Erythroblast (primary cell): ENCODE data around the gene PTBP2.
"Not testable (repeated sequence)": the region's sequence is repeated elsewhere in the genome, so short reads cannot be mapped to it uniquely, and the experiment has no call there.

Experiments
- DNase-seq, 2 experiments: peaks; one replicate each; lab custom pipeline; 2025; lab: John Stamatoyannopoulos, UW
- GATA1 ChIP-seq: IDR thresholded peaks from 2 replicates; pipeline ENCODE4 v1.6.1; 2011; ENCODE audit warnings: low read depth, mild to moderate bottlenecking, control low read depth, low read length, moderate library complexity
- POLR2A ChIP-seq: IDR thresholded peaks from 2 replicates; pipeline ENCODE4 v1.6.1; 2011; ENCODE audit warnings: mild to moderate bottlenecking, low read length

Gene PTBP2

DNA sequence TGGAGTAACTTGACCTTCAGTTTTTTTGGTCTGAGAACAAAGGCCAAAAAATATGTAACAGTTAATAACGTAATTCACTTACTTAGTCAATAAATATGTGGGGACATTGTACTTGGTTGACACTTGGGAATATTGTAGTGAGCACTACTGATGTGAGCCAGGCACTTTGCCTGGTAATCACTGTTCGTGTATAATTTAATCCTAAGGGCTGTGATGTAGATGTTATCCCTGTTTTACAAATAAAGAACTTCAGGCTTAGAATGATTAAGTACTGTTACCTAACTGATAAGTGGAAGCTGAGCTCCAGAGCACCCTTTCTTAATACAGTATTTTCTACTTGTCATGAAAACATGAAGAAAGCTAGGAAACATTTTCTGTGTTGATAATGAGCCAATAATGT lies 28.0 kb downstream of the PTBP2 start:
- no peak for DNase-seq
- TF ChIP-seq GATA1 (no peak), POLR2A (no peak)

DNA sequence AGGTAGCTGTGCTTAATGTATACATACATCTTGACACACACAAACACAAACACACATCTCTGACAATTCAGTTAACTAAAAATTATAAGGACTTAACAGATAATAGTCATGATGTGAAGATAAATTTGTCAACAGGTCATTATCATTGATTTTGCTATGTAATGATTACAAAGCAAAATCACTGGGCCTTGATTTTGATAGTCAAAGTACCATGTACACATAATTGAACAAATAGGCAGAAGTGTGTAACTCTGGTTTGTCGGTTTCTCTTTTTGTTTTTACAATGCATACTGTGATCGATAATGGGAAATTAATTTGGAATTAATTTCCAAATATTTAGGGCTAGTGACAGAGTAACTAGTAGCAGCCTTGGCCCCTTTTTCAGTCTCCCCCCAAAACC lies 30.8 kb downstream of the PTBP2 start:
- TF ChIP-seq POLR2A (no peak), GATA1 (no peak)
- DNase-seq, result no peak

DNA sequence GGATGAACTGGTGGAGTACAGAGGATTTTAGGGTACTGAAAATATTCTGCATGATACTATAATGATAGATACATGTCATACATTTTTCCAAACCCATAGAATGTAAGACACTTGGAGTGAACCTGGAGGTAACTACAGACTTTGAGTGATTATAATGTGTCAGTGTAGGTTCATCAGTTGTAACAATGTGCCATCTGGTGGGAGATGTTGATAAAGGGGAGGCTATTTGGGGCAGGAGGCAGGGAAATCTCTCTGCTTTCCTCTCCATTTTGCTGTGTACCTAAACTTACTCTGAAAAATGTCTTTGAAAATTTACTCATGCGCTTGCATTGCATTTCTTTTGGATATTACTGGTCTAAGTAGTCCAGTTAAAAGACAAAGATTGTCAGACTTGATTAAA lies 35.2 kb downstream of the PTBP2 start:
- no peak for TF ChIP-seq GATA1
- no peak for DNase-seq

DNA sequence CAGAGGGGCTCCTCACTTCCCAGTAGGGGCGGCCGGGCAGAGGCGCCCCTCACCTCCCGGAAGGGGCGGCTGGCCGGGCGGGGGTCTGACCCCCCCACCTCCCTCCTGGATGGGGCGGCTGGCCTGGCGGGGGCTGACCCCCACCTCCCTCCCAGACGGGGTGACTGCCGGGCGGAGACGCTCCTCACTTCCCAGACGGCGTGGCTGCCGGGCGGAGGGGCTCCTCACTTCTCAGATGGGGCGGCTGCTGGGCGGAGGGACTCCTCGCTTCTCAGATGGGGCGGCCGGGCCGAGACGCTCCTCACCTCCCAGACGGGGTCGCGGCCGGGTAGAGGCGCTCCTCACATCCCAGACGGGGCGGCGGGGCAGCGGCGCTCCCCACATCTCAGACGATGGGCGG lies 41.0 kb downstream of the PTBP2 start:
- DNase-seq, result not testable (repeated sequence)

DNA sequence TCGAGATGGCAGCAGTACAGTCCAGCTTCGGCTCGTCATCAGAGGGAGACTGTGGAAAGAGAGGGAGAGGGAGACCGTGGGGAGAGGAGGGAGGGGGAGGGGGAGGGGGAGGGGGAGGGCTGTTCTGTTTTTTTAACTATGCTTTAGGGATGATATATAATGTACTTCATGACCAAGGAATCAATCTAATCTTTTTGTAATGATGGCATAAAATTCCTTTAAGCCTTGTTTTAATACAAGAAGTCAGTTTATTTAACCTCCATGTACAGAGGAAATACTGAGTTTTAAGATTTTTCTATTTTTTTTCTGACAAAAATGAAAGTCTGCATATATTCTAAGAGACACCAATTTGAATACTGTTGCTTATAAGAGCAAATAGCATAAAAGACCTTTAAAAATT lies 41.9 kb downstream of the PTBP2 start:
- no peak for TF ChIP-seq POLR2A
- TF ChIP-seq GATA1, result no peak
- no peak for DNase-seq

DNA sequence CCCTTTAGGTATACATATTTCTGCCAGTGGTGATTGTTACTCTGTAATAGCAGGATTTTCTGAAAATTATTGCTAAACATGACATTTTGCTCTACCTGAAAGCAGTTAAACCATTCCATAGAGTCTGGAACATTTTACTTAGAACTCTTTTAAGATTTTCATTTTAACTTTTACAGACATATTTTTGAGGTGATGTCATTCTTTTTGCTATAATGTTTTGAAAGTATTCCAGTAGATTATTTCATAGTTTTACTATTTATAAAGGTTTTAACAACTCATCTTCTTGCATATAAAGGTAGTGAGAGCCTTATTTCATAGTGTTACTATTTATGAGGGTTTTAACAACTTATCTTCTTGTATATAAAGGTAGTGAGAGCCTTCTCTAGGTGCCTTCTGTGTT lies 42.9 kb downstream of the PTBP2 start:
- no peak for DNase-seq
- TF ChIP-seq GATA1 (no peak), POLR2A (no peak)

DNA sequence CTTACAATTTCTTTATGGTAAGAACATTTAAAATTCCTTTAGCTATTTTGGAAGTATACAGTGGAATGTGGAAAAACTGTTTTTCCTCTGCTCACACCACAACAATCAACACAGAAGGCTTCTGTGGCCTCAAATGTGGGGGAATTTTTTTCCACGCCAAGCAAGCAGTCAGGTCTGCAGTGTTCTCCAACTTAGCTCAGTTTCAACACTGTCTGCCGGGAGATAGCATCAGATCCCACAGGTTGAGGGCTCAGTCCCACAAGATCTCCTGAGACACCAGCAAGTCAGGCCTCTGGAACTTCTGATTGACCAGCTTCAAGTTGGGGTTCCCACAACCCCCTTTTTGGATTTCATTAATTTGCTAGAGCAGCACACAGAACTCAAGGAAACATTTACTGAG lies 50.3 kb downstream of the PTBP2 start:
- DNase-seq, result no peak
- TF ChIP-seq POLR2A (no peak), GATA1 (no peak)

DNA sequence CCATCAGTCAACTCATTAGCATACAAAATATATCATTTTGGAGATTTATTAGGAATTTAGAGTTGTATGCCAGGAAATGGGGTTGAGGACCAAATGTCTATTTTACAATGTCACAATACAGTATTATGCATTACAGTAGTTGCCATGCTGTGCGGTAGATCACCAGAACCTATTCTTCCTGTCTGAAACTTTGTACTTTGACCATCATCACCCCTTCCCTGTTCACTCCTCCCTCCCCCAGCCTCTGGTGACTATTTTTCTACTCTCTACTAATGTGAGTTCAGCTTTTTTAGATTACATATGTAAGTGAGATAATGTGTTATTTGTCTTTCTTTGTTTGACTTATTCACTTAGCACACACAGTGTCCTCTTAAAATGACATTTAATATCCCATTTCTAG lies 50.8 kb downstream of the PTBP2 start:
- TF ChIP-seq GATA1 (no peak), POLR2A (no peak)
- DNase-seq, result no peak

DNA sequence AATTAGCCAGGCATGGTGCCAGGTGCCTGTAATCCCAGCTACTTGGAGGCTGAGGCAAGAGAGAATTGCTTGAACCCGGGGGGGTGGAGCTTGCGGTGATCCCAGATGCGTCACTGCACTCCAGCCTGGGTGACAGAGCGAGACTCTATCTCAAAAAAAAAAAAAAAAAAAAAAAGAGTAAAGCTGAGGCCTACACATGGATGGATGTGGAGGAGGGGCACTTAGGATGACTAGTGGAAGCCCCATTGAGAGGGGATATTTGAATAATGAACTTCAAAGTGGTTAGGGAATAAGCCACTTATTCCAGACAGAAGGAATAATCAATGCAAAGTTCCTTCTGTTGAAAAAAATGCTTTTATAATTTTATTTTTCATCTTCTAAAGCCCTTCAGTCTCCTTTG lies 51.4 kb downstream of the PTBP2 start:
- no peak for TF ChIP-seq GATA1
- TF ChIP-seq POLR2A, result no peak

DNA sequence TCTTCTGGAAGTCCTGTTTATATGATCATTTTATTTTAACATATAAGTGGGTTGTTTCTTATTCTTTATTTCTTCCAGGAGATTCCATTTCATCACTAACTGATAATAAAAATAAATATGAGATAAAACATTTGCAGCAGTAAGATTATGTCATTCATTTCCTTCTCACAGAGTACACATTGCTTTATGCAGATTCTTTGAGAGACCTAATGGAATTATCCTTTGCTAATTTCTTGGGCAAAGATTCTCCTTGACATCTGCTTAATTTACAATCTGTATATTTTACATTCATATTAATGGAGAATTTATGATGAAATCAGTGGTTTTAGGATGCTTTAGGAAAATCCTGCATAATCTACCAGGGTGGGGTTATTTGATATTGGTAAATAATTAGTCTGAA lies 60.6 kb downstream of the PTBP2 start:
- no peak for DNase-seq
- no peak for TF ChIP-seq GATA1
- no peak for TF ChIP-seq POLR2A

More for the DNA sequence above, 51.4 kb downstream of the PTBP2 start:
- DNase-seq, result no peak

DNA sequence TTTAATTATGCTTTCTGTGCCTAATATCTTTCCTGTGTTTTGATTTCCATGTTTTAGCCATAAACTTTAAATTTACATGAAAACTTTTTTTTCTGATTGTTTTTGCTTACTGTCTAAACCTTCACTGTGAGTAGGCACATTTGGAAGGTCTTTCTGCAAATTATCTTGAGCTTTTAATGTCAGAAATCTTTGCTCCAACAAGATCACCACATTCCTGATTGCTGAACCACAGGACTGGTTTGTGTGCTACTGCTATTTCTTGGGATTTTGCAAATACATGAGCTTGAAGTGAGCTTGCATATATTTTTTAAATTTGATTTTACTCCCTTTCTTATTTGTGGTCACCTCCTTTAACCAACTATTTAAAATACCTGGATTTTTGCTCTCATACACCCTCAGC lies 61.3 kb downstream of the PTBP2 start:
- DNase-seq, result no peak
- TF ChIP-seq GATA1, result no peak
- no peak for TF ChIP-seq POLR2A

DNA sequence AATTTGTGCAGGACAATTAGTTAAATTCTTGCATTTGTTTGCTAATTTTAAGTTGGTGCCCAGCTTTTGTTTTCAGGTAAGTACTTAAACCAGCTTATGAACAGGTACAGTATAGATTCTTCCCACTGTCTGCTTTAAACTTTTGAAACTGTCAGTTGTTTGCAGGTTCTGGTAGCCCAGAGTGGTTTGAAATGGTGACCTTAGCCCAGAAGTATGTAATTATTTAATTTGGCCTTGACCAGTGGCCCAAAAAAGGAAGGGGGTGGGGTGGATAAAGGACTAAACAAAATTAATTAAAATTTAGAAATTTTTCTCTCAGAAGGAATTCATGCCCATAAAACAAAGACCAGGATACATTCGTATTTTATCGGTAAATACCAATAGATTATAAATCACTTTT lies 69.0 kb downstream of the PTBP2 start:
- TF ChIP-seq GATA1 (no peak), POLR2A (no peak)
- DNase-seq, result no peak

DNA sequence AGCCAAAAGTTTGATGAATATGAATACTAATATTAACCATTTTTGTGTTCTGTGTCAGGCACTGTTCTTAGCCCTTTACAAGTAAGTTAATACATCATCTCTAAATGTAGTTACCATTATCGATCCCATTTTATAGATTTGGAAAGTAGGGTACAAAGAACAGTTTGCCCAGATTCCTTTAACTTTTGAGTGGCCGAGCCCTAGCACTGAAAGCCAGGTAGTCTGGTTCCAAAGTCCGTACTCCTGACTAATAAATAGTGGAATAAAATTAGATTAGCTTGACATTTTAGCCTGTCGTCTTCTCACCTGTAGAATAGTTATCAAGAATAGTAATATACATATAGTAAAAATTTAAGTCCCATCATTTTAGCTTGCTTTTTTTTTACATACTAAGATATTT lies 70.6 kb downstream of the PTBP2 start:
- DNase-seq, result no peak

DNA sequence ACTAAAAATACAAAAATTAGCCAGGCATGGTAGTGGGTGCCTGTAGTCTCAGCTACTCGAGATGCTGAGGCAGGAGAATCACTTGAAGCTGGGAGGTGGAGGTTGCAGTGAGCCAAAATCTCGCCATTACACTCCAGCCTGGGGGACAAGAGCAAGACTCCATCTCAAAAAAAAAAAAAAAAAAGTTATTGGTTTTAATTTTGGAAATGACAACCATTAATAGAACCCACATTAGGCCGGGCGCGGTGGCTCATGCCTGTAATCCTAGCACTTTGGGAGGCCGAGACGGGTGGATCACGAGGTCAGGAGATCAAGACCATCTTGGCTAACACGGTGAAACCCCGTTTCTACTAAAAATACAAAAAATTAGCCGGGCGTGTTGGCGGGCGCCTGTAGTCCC lies 80.1 kb downstream of the PTBP2 start:
- DNase-seq, result not testable (repeated sequence)

More for the DNA sequence above, 70.6 kb downstream of the PTBP2 start:
- TF ChIP-seq GATA1 (no peak), POLR2A (no peak)

DNA sequence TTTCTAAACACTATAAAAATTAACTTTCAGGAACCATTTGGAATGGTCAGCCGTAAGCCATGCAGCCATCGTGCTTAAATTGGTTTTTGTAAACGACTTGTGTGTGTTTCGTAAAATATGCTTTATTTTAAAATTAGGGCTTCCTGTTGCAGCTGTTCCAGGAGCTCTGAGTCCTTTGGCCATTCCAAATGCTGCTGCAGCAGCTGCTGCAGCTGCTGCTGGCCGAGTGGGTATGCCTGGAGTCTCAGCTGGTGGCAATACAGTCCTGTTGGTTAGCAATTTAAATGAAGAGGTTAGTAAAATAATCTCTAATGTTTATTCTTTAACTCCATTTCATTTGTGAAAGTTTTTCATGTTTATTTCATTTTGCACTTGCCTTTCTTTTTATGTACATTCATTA lies 83.1 kb downstream of the PTBP2 start:
- no peak for DNase-seq
- TF ChIP-seq POLR2A (no peak), GATA1 (no peak)

DNA sequence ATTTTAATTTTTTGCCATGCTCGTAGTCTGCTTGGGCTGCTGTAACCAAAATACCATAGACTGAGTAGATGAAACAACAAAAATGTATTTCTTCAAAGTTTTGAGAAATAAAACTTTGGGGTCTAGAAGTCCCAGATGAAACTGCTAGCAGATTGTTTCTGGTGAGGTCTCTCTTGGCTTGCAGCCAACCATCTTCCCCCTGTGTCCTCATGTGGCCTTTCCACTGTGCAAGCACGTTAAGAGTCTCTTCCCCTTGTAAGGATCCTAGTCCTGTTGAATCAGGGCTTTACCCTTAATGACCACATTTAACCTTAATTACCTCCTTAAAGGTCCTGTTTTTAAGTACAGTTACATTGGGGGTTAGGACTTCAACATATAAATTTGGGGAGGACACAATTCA lies 86.6 kb downstream of the PTBP2 start:
- DNase-seq, result no peak
- TF ChIP-seq GATA1 (no peak), POLR2A (no peak)

DNA sequence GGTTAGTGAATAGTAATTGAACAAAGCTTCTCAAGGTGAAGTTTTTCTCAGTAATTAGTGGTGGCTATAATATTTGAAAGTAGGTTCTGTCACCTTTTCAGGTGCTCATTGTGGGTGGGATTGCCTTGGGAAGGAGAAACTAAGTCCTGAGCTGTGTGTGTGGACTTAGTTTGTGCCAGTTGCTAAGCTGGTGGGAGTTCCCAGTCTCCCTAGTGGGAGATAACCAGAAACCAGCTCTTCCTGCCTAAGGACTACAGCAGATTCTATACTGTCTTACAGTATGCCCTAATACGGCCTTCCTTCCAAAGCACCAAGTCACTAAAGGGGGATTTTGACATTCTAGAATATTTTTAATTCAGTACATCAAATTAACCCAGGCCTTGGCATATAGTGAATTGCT lies 94.3 kb downstream of the PTBP2 start:
- TF ChIP-seq POLR2A (no peak), GATA1 (no peak)

More for the DNA sequence above, 94.3 kb downstream of the PTBP2 start:
- no peak for DNase-seq
